GM23248 (cell line): Measurements from ENCODE around the gene LCLAT1. TPM values are rescaled to one million over a fixed set of nuclear protein-coding genes. Genes with fewer than 3 reads are reported as not detected.

Experiments used
- DNase-seq: peaks from one replicate; pipeline ENCODE4 v3.0.0-alpha.2; 2015
- H2AFZ ChIP-seq: fragments of 200-600 bp; sonication (generic); 2 replicates; pipeline ENCODE4 v1.6.1; 2016; ENCODE audit warnings: antibody characterized with exemption
- H3F3A ChIP-seq: fragments of 200-600 bp; sonication (generic); 2 replicates; pipeline ENCODE4 v1.6.1; 2016; ENCODE audit warnings: mild to moderate bottlenecking, antibody characterized with exemption, mixed run types; ENCODE audit not compliant: insufficient read depth
- H3K27ac ChIP-seq: fragments of 200-600 bp; sonication (generic); 2 replicates; pipeline ENCODE4 v1.5.1; 2016; ENCODE audit warnings: mild to moderate bottlenecking
- H3K27me3 ChIP-seq: fragments of 200-600 bp; sonication (generic); replicated peaks from 2 replicates; pipeline ENCODE4 v1.6.1; 2016; ENCODE audit warnings: mild to moderate bottlenecking; ENCODE audit not compliant: insufficient read depth
- H3K36me3 ChIP-seq: fragments of 200-600 bp; sonication (generic); 2 replicates; pipeline ENCODE4 v1.6.1; 2016; ENCODE audit warnings: low read depth, mild to moderate bottlenecking
- H3K4me1 ChIP-seq: fragments of 200-600 bp; sonication (generic); 2 replicates; pipeline ENCODE4 v1.6.1; 2016; ENCODE audit warnings: mild to moderate bottlenecking; ENCODE audit not compliant: insufficient read depth
- H3K4me2 ChIP-seq: fragments of 200-600 bp; sonication (generic); one replicate; pipeline ENCODE4 v1.6.1; 2016; ENCODE audit warnings: mild to moderate bottlenecking; ENCODE audit not compliant: unreplicated experiment
- H3K4me3 ChIP-seq: fragments of 200-600 bp; sonication (generic); 2 replicates; pipeline ENCODE4 v1.5.1; 2016; ENCODE audit warnings: mild to moderate bottlenecking
- H3K79me2 ChIP-seq: fragments of 200-600 bp; sonication (generic); 2 replicates; pipeline ENCODE4 v1.6.1; 2016; ENCODE audit warnings: mild to moderate bottlenecking; ENCODE audit not compliant: insufficient read depth
- H3K9ac ChIP-seq: fragments of 200-600 bp; sonication (generic); 2 replicates; pipeline ENCODE4 v1.6.1; 2016; ENCODE audit warnings: mild to moderate bottlenecking
- H3K9me2 ChIP-seq: fragments of 200-600 bp; sonication (generic); 2 replicates; pipeline ENCODE4 v1.6.1; 2016; ENCODE audit warnings: mixed run types, mild to moderate bottlenecking, moderate library complexity; ENCODE audit not compliant: insufficient read depth
- H3K9me3 ChIP-seq: fragments of 200-600 bp; sonication (generic); one replicate; pipeline ENCODE4 v1.6.1; 2017; ENCODE audit warnings: low read depth
- H4K20me1 ChIP-seq: fragments of 200-600 bp; sonication (generic); 2 replicates; pipeline ENCODE4 v1.6.0; 2016; ENCODE audit not compliant: insufficient read depth
- EZH2 ChIP-seq: fragments of 200-600 bp; sonication (generic); IDR thresholded peaks from 2 replicates; pipeline ENCODE4 v1.6.1; 2018; ENCODE audit warnings: antibody characterized with exemption, mild to moderate bottlenecking; ENCODE audit not compliant: insufficient read depth, poor library complexity, severe bottlenecking
- EZH2phosphoT487 ChIP-seq: fragments of 200-600 bp; sonication (generic); IDR thresholded peaks from 2 replicates; pipeline ENCODE4 v1.6.1; 2018; ENCODE audit warnings: antibody characterized with exemption, moderate library complexity, mild to moderate bottlenecking, low read depth; ENCODE audit not compliant: insufficient read depth
- WGBS, 2 experiments: methylation state at CpG; one replicate each; pipeline ENCODE4 v1.1.6; 2015 to 2017; ENCODE audit warnings: low lambda C conversion rate in 2 of 2, low coverage in 1 of 2; ENCODE audit errors: missing lambda C conversion rate in 2 of 2; 5-methylcytosine and 5-hydroxymethylcytosine counted together
- in situ Hi-C: fragments of 300-500 bp; cut with MboI; formaldehyde crosslinking; loops from 2 replicates; pipeline ENCODE4 v1.15.0; 2020
- polyA plus RNA-seq: library from polyadenylated mRNA; unstranded; fragments of >200 nt; fragmentation: Nextera tagmentation; extraction: Ambion mirVana; gene quantifications from 2 replicates; pipeline ENCODE4 v1.2.1, GENCODE V29; 2016
- total RNA-seq: library from RNA; depleted of rRNA; stranded (reverse); fragments of >200 nt; shearing (Covaris generic); gene quantifications from 2 replicates; pipeline ENCODE4 v1.2.3, GENCODE V29; 2014

The LCLAT1 gene
- total and polyA plus RNA-seq, 2 experiments from 2014 or later, result 29.7 to 32.3 TPM

DNA sequence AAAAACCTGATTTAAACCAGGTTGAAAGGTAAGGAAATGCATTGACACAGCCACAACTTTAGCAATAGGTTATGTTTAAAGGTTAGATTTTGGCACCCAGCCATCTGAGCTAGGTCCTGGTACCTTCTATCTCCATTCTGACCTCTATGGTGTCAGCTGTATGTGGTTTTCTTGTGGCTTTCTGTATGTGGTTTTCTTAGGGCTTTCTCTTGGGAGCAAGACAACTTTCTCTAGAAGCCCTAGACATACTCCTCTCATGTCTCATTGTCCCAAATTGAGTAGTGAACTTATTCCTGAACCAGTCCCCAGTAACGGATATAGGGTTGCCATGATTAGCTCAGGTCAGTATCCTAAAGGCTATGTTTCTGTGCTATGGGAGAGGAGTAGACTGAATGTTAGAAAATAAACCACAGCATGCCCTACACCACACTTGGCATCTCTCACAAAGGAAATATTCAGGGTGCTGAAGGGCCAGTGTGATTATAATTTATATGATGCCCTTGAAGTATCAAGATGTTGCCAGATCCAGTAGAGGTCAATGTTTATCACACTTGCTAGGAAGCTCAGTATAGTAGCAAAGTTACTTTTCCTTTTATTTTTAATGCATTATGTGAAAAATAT, 184.1 kb downstream of the LCLAT1 start:
- Histone ChIP-seq H3K36me3 (no peaks in the 10 kb centered on the region), H3K79me2 (no peaks in the 10 kb centered on the region), H3K4me3 (no peak overlapping the region), H3K27me3 (no peaks in the 10 kb centered on the region), H3K27ac (no peak overlapping the region), H3K9me2 (no peaks in the 10 kb centered on the region), H2AFZ (no peak overlapping the region), H3K4me1 (peaks cover 17% of the 10 kb centered on the region), H3F3A (no peaks in the 10 kb centered on the region), H4K20me1 (no peaks in the 10 kb centered on the region), H3K4me2 (no peak overlapping the region), H3K9ac (no peak overlapping the region), H3K9me3 (no peaks in the 10 kb centered on the region)
- TF ChIP-seq EZH2 (no peak), EZH2phosphoT487 (no peak)
- DNase-seq, result no peak
- 0% methylated on average over 1 of the region's 1 CpG for WGBS, 2 experiments
- in situ Hi-C loops, result no loop called here

DNA sequence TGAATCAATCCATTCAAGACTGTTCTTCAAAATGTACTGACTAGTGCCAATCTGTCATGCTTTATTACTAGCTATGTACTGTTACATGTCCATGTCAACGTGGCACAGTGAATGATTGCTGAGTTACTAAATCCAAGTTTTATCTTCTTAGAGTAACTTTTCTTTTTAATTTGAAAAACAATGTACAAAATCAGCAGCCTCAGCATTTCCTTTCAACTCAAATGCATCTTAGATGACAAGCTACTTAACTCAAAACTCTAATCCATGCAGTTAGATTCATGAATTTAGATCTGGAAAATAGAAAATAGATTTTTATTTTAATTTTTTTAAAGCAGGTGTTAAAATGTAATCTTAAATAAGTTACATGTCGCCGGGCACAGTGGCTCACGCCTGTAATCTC, 186.0 kb downstream of the LCLAT1 start:
- Histone ChIP-seq H3K79me2 (no peaks in the 10 kb centered on the region), H3K4me2 (no peak overlapping the region), H3K9me3 (no peaks in the 10 kb centered on the region), H3K27ac (no peak overlapping the region), H3F3A (no peaks in the 10 kb centered on the region), H3K27me3 (no peaks in the 10 kb centered on the region), H3K4me3 (no peak overlapping the region), H3K9me2 (no peaks in the 10 kb centered on the region), H3K36me3 (no peaks in the 10 kb centered on the region), H3K4me1 (peaks cover 13% of the 10 kb centered on the region), H2AFZ (no peak overlapping the region), H3K9ac (no peak overlapping the region), H4K20me1 (no peaks in the 10 kb centered on the region)
- TF ChIP-seq EZH2 (no peak), EZH2phosphoT487 (no peak)
- in situ Hi-C loops, result no loop called here
- WGBS, 2 experiments, result 97 to 99% methylated on average over 4 of the region's 4 CpGs
- no peak for DNase-seq

DNA sequence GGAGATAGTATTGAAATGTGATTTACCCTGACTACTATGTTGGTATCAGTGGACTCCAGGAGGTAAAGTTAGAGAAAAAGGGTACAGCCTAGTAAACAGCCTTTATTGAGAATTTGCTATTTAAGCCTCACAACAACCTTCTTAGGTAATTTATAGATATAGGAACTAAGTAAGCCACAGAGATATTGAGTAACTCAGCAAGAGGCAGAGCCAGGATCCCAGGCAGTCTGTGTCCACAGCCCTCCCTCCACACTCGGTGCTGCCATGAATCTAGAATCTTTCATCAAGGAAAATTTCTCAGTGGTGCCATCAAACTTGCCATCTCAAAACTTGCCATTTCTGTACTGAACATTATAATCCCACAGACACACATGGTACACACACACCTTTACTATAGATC, 189.3 kb downstream of the LCLAT1 start:
- no peaks in the 10 kb centered on the region for H3F3A ChIP-seq
- H3K36me3 ChIP-seq, result peaks cover 7% of the 10 kb centered on the region; the same call in 1 of the 2 replicates
- no peaks in the 10 kb centered on the region for H3K79me2 ChIP-seq
- H3K4me3 ChIP-seq, result no peak overlapping the region
- H3K27me3 ChIP-seq, result no peaks in the 10 kb centered on the region
- no peaks in the 10 kb centered on the region for H3K9me3 ChIP-seq
- WGBS, 2 experiments, result 56 to 73% methylated on average over 1 of the region's 1 CpG
- no peaks in the 10 kb centered on the region for H3K9me2 ChIP-seq
- no peak overlapping the region for H3K27ac ChIP-seq
- in situ Hi-C loops, result no loop called here
- H3K9ac ChIP-seq, result no peak overlapping the region
- H3K4me2 ChIP-seq, result no peak overlapping the region
- H2AFZ ChIP-seq, result no peak overlapping the region
- TF ChIP-seq EZH2 (no peak), EZH2phosphoT487 (no peak)
- no peaks in the 10 kb centered on the region for H3K4me1 ChIP-seq
- no peak for DNase-seq
- H4K20me1 ChIP-seq, result no peaks in the 10 kb centered on the region

DNA sequence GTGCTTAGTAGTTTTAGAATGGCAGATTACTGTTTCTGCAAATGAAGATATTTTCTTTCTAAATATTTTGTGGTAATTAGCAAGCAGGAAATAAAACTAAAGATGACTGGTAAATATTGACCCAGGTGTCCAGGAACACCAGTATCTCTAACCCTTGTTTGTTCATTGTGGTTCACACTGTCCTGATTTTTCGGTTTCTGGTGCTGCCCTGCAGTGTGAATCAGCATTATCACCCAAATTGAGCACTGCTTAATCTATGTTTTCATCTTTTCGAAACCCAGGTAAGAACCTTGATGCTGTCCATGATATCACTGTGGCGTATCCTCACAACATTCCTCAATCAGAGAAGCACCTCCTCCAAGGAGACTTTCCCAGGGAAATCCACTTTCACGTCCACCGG, 192.8 kb downstream of the LCLAT1 start:
- WGBS, 2 experiments, result 98 to 99% methylated on average over 5 of the region's 5 CpGs
- DNase-seq, result no peak
- in situ Hi-C loops, result no loop called here

More for the DNA sequence above, 192.8 kb downstream of the LCLAT1 start:
- Histone ChIP-seq H3K27me3 (no peaks in the 10 kb centered on the region), H3K4me3 (no peak overlapping the region), H3K4me2 (no peak overlapping the region), H3K4me1 (no peaks in the 10 kb centered on the region), H4K20me1 (no peaks in the 10 kb centered on the region), H3K27ac (no peak overlapping the region), H2AFZ (no peak overlapping the region), H3K79me2 (no peaks in the 10 kb centered on the region), H3K9me3 (no peaks in the 10 kb centered on the region), H3F3A (no peaks in the 10 kb centered on the region), H3K9me2 (no peaks in the 10 kb centered on the region), H3K9ac (no peak overlapping the region), H3K36me3 (peaks cover 7% of the 10 kb centered on the region; the same call in 1 of the 2 replicates)
- TF ChIP-seq EZH2phosphoT487 (no peak), EZH2 (no peak)
